ENCODE results near the gene FOXM1.

DNA sequence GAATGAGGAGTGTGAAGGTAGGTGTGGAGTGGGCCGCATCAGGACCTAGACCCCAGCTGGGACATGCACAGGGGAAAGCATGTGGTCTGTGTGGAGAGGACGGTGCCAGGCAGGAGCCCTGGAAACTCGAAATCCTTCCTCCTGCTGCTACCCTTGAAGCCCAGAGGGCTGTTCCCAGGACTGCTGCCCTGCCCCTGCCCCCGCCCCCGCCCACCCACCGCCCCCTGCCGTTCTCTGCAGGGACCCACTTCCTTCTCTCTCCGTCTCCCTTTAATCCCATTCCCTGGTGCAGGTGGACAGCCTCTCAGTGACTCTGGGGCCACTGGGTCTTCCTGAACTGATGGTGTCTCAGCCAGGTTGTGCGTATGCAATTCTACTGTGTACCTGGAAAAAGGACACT lies 56.5 kb downstream of the FOXM1 start:
- TF ChIP-seq EZH2 (IDR thresholded peaks at IDR 0.05; ENCODE audit: insufficient read depth, poor library complexity, severe bottlenecking) (no peak), EZH2phosphoT487 (IDR thresholded peaks at IDR 0.05; ENCODE audit: insufficient read depth, low read depth) (no peak)
